ENCODE measurements around the gene CCDC171. TPM values are rescaled to one million over a fixed set of nuclear protein-coding genes. Genes with fewer than 3 reads are reported as not detected.

Gene CCDC171
- total and polyA plus RNA-seq, 10 of the 15 experiments (the other 5 are each of a cell fraction or from before 2014, with no cell fraction given): 1.00 to 7.2 (median 2.8) TPM

DNA sequence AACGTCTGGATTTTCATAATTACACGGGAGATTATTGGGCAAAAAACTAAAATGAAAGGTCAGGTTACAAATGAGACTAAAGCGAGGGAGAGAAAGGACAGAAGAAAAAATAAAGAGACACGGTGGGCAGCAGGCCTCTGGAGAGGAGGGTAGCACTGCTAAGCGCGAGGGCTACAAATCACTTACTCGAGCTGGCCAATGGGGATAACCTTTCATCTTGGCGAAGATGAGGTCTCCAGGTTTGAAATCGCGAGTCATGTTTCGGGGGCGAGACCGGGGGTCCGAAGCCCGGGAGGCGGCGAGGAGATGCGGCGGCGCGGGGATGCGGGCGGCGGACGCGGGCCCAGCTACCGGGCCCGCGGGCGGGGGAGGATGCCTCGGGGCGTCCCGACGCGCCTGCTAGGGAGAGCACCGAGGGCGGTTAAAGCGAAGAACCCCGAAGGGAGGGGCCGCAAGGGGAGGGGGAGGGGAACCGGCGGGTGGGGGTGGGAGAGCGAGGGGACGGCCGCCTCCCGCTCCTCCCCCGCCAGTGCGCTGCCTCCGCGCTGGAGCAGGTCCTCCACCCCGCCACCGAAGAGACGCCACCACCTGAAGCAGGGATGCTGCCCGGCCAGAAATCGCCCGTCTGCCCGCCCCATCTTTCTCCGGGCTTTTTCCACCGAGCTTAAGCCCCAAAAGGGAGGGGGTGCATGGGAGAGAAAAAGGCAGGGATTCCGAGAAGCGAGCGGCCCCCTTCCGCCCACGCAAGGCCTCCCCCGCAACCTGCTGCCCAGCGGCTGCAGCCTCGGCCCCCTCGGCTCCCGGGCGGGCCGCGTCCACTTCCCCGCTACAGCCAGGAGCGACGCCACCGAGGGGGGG is 42.7 kb upstream of the CCDC171 start (continued):
- TF ChIP-seq, protein P1, sequence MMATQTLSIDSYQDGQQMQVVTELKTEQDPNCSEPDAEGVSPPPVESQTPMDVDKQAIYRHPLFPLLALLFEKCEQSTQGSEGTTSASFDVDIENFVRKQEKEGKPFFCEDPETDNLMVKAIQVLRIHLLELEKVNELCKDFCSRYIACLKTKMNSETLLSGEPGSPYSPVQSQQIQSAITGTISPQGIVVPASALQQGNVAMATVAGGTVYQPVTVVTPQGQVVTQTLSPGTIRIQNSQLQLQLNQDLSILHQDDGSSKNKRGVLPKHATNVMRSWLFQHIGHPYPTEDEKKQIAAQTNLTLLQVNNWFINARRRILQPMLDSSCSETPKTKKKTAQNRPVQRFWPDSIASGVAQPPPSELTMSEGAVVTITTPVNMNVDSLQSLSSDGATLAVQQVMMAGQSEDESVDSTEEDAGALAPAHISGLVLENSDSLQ (IDR thresholded peaks at IDR 0.05): no peak
- TF ChIP-seq, protein P2, sequence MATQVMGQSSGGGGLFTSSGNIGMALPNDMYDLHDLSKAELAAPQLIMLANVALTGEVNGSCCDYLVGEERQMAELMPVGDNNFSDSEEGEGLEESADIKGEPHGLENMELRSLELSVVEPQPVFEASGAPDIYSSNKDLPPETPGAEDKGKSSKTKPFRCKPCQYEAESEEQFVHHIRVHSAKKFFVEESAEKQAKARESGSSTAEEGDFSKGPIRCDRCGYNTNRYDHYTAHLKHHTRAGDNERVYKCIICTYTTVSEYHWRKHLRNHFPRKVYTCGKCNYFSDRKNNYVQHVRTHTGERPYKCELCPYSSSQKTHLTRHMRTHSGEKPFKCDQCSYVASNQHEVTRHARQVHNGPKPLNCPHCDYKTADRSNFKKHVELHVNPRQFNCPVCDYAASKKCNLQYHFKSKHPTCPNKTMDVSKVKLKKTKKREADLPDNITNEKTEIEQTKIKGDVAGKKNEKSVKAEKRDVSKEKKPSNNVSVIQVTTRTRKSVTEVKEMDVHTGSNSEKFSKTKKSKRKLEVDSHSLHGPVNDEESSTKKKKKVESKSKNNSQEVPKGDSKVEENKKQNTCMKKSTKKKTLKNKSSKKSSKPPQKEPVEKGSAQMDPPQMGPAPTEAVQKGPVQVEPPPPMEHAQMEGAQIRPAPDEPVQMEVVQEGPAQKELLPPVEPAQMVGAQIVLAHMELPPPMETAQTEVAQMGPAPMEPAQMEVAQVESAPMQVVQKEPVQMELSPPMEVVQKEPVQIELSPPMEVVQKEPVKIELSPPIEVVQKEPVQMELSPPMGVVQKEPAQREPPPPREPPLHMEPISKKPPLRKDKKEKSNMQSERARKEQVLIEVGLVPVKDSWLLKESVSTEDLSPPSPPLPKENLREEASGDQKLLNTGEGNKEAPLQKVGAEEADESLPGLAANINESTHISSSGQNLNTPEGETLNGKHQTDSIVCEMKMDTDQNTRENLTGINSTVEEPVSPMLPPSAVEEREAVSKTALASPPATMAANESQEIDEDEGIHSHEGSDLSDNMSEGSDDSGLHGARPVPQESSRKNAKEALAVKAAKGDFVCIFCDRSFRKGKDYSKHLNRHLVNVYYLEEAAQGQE (IDR thresholded peaks at IDR 0.05; ENCODE audit: low read depth, low read length): no peak
- TF ChIP-seq GATAD2B (conservative IDR thresholded peaks at IDR 0.05; ENCODE audit: low read depth): no peak
- 0 out of 2 replicates have a peak, but pooled peaks have one; percentile 37 for TF ChIP-seq ZNF24 (IDR thresholded peaks at IDR 0.05)
- TF ChIP-seq, protein P3, sequence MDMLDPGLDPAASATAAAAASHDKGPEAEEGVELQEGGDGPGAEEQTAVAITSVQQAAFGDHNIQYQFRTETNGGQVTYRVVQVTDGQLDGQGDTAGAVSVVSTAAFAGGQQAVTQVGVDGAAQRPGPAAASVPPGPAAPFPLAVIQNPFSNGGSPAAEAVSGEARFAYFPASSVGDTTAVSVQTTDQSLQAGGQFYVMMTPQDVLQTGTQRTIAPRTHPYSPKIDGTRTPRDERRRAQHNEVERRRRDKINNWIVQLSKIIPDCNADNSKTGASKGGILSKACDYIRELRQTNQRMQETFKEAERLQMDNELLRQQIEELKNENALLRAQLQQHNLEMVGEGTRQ (IDR thresholded peaks at IDR 0.05; ENCODE audit: borderline replicate concordance, low read depth, low read length): no peak
- TF ChIP-seq BHLHE40 (IDR thresholded peaks at IDR 0.05; ENCODE audit: borderline replicate concordance in 1 of 2, low read depth in 2 of 2, low read length in 1 of 2): 0 out of 4 replicates have a peak, but pooled peaks of 1 of the 2 experiments have one; percentile 22
- no peak for TF ChIP-seq ZNF622 (IDR thresholded peaks at IDR 0.05)
- no peak for TF ChIP-seq TAF1 (IDR thresholded peaks at IDR 0.05; ENCODE audit: borderline replicate concordance, low read depth, low read length)
- no peak for TF ChIP-seq CBX3 (IDR thresholded peaks at IDR 0.05; ENCODE audit: borderline replicate concordance, low read depth)
- TF ChIP-seq MTA3 (IDR thresholded peaks at IDR 0.05; ENCODE audit: borderline replicate concordance, low read length): no peak

All from GM12878 (cell line).